ENCODE results near the gene IL2RA.
"Not testable (repeated sequence)": the region's sequence is repeated elsewhere in the genome, so short reads cannot be mapped to it uniquely, and the experiment has no call there.

IL2RA gene

GRCh38 chr10:6017781-6018354, 44.3 kb downstream of the IL2RA start:
- no peak for DNase-seq

GRCh38 chr10:6014241-6014761, 47.9 kb downstream of the IL2RA start:
- DNase-seq: peak in 24 of 56 donors; percentile 3 to 82 (median 12)

GRCh38 chr10:6013413-6014192, 48.6 kb downstream of the IL2RA start:
- no peak for DNase-seq

GRCh38 chr10:6012121-6012905, 49.9 kb downstream of the IL2RA start:
- DNase-seq: no peak

- no peak for DNase-seq
These were observed 50.6 kb downstream of the IL2RA start for GRCh38 chr10:6011558-6011957.

GRCh38 chr10:6010569-6010968, 51.6 kb downstream of the IL2RA start:
- no peak for DNase-seq

GRCh38 chr10:6009961-6010360, 52.2 kb downstream of the IL2RA start:
- no peak for DNase-seq

GRCh38 chr10:6009150-6009549, 53.0 kb downstream of the IL2RA start:
- DNase-seq: no peak

GRCh38 chr10:6008497-6009142, 53.5 kb downstream of the IL2RA start:
- no peak for DNase-seq

- DNase-seq: no peak
These were observed 55.2 kb downstream of the IL2RA start for GRCh38 chr10:6006991-6007390.

GRCh38 chr10:6006546-6006945, 55.6 kb downstream of the IL2RA start:
- DNase-seq: no peak

- no peak for DNase-seq
These were observed 56.2 kb downstream of the IL2RA start for GRCh38 chr10:6005856-6006395.

- DNase-seq: not testable (repeated sequence)
These were observed 56.9 kb downstream of the IL2RA start for GRCh38 chr10:6005161-6005804.

- DNase-seq: no peak
These were observed 59.2 kb downstream of the IL2RA start for GRCh38 chr10:6002809-6003510.

- DNase-seq: no peak
These were observed 62.6 kb downstream of the IL2RA start for GRCh38 chr10:5999440-6000165.

GRCh38 chr10:5996696-5997095, 65.5 kb downstream of the IL2RA start:
- DNase-seq: no peak

- no peak for DNase-seq
These were observed 69.8 kb downstream of the IL2RA start for GRCh38 chr10:5992398-5992797.

GRCh38 chr10:5991708-5992107, 70.5 kb downstream of the IL2RA start:
- DNase-seq: no peak

- DNase-seq: no peak
These were observed 72.4 kb downstream of the IL2RA start for GRCh38 chr10:5989756-5990155.
